Gastrocnemius medialis (tissue), 4 donors: ENCODE measurements around the gene PTPRM. TPM values are rescaled to one million over a fixed set of nuclear protein-coding genes. Genes with fewer than 3 reads are reported as not detected.

Source experiments
- ATAC-seq, 2 donors: fragments of 150-250 bp; one replicate each; pipeline ENCODE4 v1.9.1; 2016
- DNase-seq, 2 donors: peaks; one replicate each; pipeline ENCODE4 v3.0.0-alpha.2; 2019
- H3K27ac ChIP-seq, 4 donors: fragments of 200-600 bp; sonication (generic); 1 replicate in 1 of 4; 2 replicates in 3 of 4; pipeline ENCODE4 v1.5.1; 2016 to 2018; ENCODE audit warnings: mild to moderate bottlenecking in 2 of 4, moderate library complexity in 1 of 4
- H3K27me3 ChIP-seq, 3 donors: fragments of 200-600 bp; sonication (generic) in 2 of 3; 1 replicate in 1 of 3; 2 replicates in 2 of 3; pipeline versions ENCODE4 v1.5.1 to v1.6.0; 2016 to 2019; ENCODE audit warnings: mild to moderate bottlenecking in 1 of 3, moderate library complexity in 1 of 3
- H3K36me3 ChIP-seq, 2 donors: fragments of 200-600 bp; sonication (generic) in 1 of 2; one replicate each; pipeline ENCODE4 v1.5.1; 2017 to 2018
- H3K4me1 ChIP-seq, 2 donors: fragments of 200-600 bp; sonication (generic) in 1 of 2; one replicate each; pipeline ENCODE4 v1.5.1; 2016 to 2017; ENCODE audit warnings: mild to moderate bottlenecking in 2 of 2
- H3K4me3 ChIP-seq, 4 donors: fragments of 200-600 bp; sonication (generic) in 3 of 4; 1 replicate in 1 of 4; 2 replicates in 3 of 4; pipeline ENCODE4 v1.5.1; 2016 to 2019; ENCODE audit warnings: mild to moderate bottlenecking in 2 of 4
- H3K9me3 ChIP-seq, 3 donors: fragments of 200-600 bp; sonication (generic) in 2 of 3; 1 replicate in 1 of 3; 2 replicates in 2 of 3; pipeline ENCODE4 v1.5.1; 2016 to 2019
- CTCF ChIP-seq, 5 experiments: fragments of 450-650 bp in 3 of 5; fragments of 200-600 bp in 2 of 5; sonication (generic) in 2 of 5; IDR thresholded peaks in 4 of 5; conservative IDR thresholded peaks in 1 of 5; 1 replicate in 4 of 5; 2 replicates in 1 of 5; pipeline ENCODE4 v1.5.1; 2016 to 2019; ENCODE audit warnings: antibody characterized with exemption in 5 of 5, mild to moderate bottlenecking in 3 of 5, moderate library complexity in 3 of 5
- POLR2A ChIP-seq, 2 donors: fragments of 450-650 bp; IDR thresholded peaks; one replicate each; pipeline ENCODE4 v1.6.1; 2017; ENCODE audit warnings: antibody characterized with exemption in 2 of 2, mild to moderate bottlenecking in 2 of 2, moderate library complexity in 2 of 2
- in situ Hi-C, 4 donors: fragments of 200-750 bp; cut with MboI; loops; one replicate each; pipeline versions ENCODE4 v1.15.0 to v1.8.0; 2017; ENCODE audit warnings: low sequenced_read_pairs in 4 of 4
- intact Hi-C: fragments of 100-400 bp; cut with DNase I; formaldehyde crosslinking; loops from one replicate; pipeline ENCODE4 v1.15.1; 2023; ENCODE audit warnings: low total_unique reads
- total RNA-seq, 4 donors: library from RNA; depleted of rRNA; stranded (reverse); fragments of >200 nt; gene quantifications; one replicate each; pipeline versions ENCODE4 v1.1.0 to v1.2.3, GENCODE V29; 2016

The PTPRM gene
- total RNA-seq, 4 donors from 2014 or later, result 52.6 to 79.3 (median 63.8) TPM

- Histone ChIP-seq H3K27ac (no peak overlapping the region), H3K4me3 (no peak overlapping the region), H3K36me3 (no peaks in the 10 kb centered on the region), H3K4me1 (peaks cover 24 to 28% of the 10 kb centered on the region in 2 donors), H3K27me3 (no peaks in the 10 kb centered on the region), H3K9me3 (no peaks in the 10 kb centered on the region)
- in situ Hi-C loops (no loop called here), intact Hi-C loops (no loop called here)
- DNase-seq, result no peak
- TF ChIP-seq POLR2A (IDR thresholded peaks at IDR 0.05) (no peak), CTCF (IDR thresholded peaks at IDR 0.05 in 4 of 5, conservative IDR thresholded peaks at IDR 0.05 in 1 of 5) (no peak)
- no peak for ATAC-seq
Observed at GRCh38 chr18:7635948-7636347, 68.8 kb downstream of the PTPRM start.

- no peak for ATAC-seq
- TF ChIP-seq POLR2A (IDR thresholded peaks at IDR 0.05), result no peak
- no peak for TF ChIP-seq CTCF (IDR thresholded peaks at IDR 0.05 in 4 of 5, conservative IDR thresholded peaks at IDR 0.05 in 1 of 5)
- intact Hi-C loops (no loop called here), in situ Hi-C loops (no loop called here)
- Histone ChIP-seq H3K27ac (no peak overlapping the region), H3K4me1 (peaks cover 15 to 17% of the 10 kb centered on the region in 2 donors), H3K4me3 (no peak overlapping the region), H3K36me3 (no peaks in the 10 kb centered on the region), H3K9me3 (no peaks in the 10 kb centered on the region), H3K27me3 (no peaks in the 10 kb centered on the region)
- DNase-seq, result no peak
Observed at GRCh38 chr18:7637269-7637668, 70.2 kb downstream of the PTPRM start.

GRCh38 chr18:7638321-7638720 lies 71.2 kb downstream of the PTPRM start:
- no peak for TF ChIP-seq CTCF (IDR thresholded peaks at IDR 0.05 in 4 of 5, conservative IDR thresholded peaks at IDR 0.05 in 1 of 5)
- TF ChIP-seq POLR2A (IDR thresholded peaks at IDR 0.05), result no peak
- Histone ChIP-seq H3K27ac (no peak overlapping the region), H3K4me1 (peaks cover 9 to 12% of the 10 kb centered on the region in 2 donors), H3K27me3 (no peaks in the 10 kb centered on the region), H3K4me3 (no peak overlapping the region), H3K36me3 (no peaks in the 10 kb centered on the region), H3K9me3 (no peaks in the 10 kb centered on the region)
- intact Hi-C loops, result no loop called here
- in situ Hi-C loops, result no loop called here
- ATAC-seq (no peak), DNase-seq (no peak)

- Histone ChIP-seq H3K27ac (no peak overlapping the region), H3K27me3 (no peaks in the 10 kb centered on the region), H3K4me3 (no peak overlapping the region), H3K9me3 (no peaks in the 10 kb centered on the region), H3K36me3 (no peaks in the 10 kb centered on the region), H3K4me1 (peaks cover 37% of the 10 kb centered on the region in 2 donors)
- no peak for DNase-seq
- intact Hi-C loops, result no loop called here
- in situ Hi-C loops, result no loop called here
- TF ChIP-seq POLR2A (IDR thresholded peaks at IDR 0.05) (no peak), CTCF (IDR thresholded peaks at IDR 0.05 in 4 of 5, conservative IDR thresholded peaks at IDR 0.05 in 1 of 5) (no peak)
- ATAC-seq, result no peak
Observed at GRCh38 chr18:7641813-7642212, 74.7 kb downstream of the PTPRM start.

GRCh38 chr18:7642331-7642890 lies 75.3 kb downstream of the PTPRM start:
- no peak for DNase-seq
- in situ Hi-C loops, result no loop called here
- Histone ChIP-seq H3K4me3 (no peak overlapping the region), H3K9me3 (no peaks in the 10 kb centered on the region), H3K4me1 (peaks cover 31 to 34% of the 10 kb centered on the region in 2 donors), H3K27ac (no peak overlapping the region), H3K27me3 (no peaks in the 10 kb centered on the region), H3K36me3 (no peaks in the 10 kb centered on the region)
- ATAC-seq, result no peak
- TF ChIP-seq CTCF (IDR thresholded peaks at IDR 0.05 in 4 of 5, conservative IDR thresholded peaks at IDR 0.05 in 1 of 5) (no peak), POLR2A (IDR thresholded peaks at IDR 0.05) (no peak)
- intact Hi-C loops, result no loop called here
